HG02642 (cell line): ENCODE results near the gene IGDCC3.

Experiments used
- ATAC-seq: cut with Tn5 transposase; IDR thresholded peaks from one replicate; pipeline ENCODE4 v1.9.1; 2021; ENCODE audit warnings: mild to moderate bottlenecking; ENCODE audit not compliant: unreplicated experiment, poor library complexity

IGDCC3 gene

DNA sequence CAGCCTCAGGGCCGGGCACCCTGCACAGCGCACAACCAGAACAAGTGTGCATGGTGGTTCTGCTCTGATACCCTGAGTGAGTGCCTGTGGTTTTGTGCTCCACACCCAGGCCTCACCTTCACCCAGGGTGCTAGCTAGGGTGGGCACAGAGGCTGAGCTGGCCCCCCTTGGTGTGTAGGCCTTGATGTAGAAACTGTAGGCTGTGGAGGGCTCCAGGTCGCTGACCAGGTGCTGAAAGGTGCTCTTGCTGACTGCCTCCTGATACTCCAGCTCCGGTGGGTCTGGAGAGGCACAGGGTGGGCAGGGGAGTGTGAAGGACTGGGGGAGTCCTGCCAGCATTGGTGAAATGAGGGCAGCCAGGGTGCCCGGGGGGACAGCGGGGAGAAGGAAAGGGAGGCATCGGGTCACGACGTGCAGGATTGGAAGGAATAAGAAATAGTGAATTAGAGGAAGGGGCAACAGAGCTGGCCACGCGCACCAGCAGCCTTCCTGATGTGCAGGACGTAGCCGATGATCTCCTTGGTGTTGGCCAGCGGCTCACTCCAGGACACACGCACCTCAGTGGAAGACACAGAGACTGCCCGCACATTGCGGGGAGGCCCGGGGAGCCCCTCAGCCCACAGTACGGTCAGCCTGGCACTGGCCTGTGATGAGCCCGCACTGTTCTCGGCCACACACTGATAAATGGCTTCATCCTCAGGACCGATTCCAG is 46.7 kb downstream of the IGDCC3 start:
- no peak for ATAC-seq

- no peak for ATAC-seq
Observed at GRCh38 chr15:65329984-65330735, 47.6 kb downstream of the IGDCC3 start.

DNA sequence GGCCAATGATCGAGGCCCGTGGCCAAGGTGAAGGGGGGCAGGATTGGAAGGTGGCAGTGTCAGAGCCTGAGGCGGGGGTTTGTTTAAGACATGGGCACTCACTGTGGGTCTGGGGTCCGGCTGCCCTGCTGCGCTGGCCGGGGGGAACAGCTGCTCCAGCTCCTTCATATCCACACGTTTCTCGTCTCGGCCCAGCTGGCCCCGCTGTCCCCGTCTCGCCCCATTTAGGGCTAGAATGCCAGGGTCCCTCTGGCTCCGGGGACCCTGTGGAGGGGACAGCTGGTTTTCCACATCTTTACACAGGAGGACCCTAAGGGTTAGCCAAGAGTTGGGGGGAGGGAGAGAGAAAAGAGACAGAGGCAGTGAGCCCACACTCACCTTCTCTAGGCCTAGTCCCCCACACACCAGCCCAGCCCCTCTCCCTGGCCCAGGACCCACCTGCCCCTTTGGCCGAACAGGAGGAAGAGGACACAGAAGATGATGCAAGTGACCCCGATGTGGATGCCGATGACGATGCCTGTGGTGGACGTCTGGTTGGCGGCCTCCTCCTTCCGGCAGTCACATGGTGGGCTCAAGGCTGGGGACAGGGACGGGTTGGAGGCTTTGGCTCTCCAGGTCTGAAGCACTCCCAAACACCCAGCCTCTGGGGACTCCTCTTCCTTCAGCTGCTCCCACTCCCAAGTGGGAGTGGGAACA is 48.4 kb downstream of the IGDCC3 start:
- no peak for ATAC-seq

DNA sequence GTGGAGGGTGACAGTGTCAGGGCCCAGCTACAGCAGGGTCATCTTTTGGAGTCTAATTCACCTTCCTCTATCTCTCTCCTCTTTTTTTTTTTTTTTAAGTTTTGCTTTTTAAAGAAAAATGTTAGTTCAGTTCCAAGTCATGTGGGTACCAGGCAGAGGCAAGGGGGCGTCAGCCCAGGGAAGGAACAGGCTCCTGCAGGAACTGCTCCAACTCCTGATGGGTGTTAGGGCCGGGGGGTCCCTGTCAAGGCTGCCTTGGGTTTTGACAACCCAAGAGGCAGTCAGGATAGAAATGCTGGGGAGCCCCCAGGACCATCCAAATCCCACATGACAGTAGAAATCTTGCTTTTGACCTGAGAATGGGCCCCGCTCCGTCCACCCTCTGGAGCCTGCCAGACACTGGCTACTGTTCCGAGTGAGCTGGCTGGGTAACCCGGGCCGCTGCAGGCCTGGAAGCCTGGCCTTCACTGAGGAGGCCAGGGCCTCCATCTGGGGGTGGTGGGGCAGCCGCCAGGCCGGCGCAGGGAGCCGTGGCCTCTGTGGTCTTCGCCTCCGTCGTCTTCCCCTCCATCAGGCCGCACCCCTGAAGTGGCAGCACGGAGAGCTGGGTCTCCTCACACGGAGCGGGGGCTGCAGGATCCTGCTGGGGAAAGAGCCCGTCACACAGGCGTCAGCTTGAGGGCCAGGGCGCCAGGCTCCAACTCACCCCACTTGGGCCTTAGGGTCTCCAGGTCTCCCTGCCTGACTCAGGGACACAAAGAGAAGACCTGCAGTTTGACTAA is 49.1 kb downstream of the IGDCC3 start:
- ATAC-seq: no peak

DNA sequence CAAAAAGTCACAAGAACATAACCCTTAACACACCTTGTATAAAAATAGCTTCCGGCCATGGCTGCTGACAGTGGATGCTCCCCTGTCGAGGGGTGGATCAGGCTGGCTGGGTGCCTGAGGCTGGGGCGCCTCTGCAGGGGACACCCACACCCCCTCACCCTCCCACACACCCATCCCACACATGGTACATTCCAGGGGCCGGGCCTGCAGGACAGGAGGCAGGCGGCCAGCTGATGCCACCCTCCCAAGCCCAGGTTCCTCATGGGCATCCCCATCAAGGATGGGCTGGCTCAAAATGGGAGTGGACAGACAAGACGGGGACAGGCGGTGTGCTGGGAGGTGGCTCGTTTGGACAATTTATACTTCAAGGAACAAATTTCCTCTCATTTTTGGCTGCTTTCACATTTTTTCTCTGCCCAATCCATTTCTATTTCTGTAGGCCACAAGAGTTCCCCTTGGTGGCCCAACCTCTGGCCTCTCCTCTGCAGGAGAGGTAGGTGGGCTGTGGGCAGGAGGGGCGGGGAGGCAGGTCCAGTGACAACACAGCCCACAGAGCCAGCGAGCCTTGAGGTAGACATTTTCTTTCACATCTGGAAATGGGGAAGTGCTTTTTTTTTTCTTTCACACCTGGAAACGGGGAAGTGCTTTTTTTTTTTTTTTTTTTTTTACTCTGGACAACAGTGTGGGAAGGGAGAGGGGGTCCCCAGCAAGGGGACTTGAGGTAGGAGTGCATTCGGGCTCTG is 50.0 kb downstream of the IGDCC3 start:
- ATAC-seq: no peak

DNA sequence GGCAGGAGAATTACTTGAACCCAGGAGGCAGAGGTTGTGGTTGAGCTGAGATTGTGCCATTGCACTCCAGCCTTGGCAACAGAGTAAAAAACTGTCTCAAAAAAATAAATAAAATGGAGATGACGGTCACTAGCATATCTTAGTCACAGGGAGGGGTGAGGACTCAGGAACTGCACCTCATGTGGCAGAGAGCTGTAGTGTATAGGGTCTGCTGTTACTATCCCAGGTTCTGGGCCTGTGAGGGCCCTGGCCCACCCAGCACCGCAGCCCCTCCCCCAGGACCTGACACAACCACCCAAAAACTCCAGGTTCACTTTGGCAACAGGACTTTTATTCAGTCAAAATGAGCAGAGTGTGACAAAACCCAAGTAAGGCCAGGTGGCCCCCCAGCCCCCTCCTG is 51.0 kb downstream of the IGDCC3 start:
- no peak for ATAC-seq

DNA sequence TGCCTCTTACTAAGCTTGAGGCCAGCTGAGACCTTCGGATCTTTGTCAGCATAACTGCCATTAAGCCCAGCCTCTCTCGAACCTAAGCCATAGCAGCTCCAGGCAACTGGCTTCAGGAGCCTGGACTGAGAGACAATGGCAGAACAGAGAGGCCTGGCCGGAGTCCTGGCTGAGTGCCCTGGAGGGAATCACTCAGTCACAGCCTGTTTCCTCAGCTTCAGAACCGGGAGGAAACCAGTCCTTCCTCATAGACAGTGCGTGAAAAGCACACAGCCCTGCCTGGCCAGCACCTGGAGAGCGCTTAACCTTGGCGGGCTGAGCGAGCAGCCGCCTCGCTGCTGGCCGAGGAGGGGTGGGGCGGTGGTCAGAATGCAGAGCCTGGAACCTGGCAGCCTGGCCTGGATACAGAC is 51.7 kb downstream of the IGDCC3 start:
- ATAC-seq: no peak

GRCh38 chr15:65323071-65323511 is 54.7 kb downstream of the IGDCC3 start:
- no peak for ATAC-seq

DNA sequence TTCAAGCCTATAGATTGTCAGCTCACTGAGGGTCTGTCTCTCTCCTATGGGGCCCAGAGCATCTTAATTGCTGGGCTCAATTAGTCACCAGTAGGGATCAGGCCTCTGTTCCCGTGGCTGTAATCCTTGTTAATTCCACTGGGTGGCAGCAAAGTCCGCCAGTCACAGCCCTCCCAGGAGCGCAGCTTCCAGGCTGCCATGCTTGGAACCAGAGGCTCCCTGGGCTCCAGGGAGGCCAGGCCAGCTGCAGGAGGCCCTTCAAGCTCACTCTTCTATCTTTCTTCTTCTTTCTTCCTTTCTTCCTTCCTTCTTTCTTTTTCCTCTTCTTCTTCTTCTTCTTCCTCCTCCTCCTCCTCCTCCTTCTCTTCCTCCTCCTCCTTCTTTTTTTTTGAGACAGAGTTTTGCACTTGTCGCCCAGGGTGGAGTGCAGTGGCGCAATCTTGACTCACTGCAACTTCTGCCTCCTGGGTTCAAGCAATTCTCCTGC is 58.9 kb downstream of the IGDCC3 start:
- peak; percentile 54 for ATAC-seq

- ATAC-seq: no peak
Observed at GRCh38 chr15:65312400-65312916, 65.3 kb downstream of the IGDCC3 start.

GRCh38 chr15:65311760-65312159 is 66.0 kb downstream of the IGDCC3 start:
- ATAC-seq: no peak

DNA sequence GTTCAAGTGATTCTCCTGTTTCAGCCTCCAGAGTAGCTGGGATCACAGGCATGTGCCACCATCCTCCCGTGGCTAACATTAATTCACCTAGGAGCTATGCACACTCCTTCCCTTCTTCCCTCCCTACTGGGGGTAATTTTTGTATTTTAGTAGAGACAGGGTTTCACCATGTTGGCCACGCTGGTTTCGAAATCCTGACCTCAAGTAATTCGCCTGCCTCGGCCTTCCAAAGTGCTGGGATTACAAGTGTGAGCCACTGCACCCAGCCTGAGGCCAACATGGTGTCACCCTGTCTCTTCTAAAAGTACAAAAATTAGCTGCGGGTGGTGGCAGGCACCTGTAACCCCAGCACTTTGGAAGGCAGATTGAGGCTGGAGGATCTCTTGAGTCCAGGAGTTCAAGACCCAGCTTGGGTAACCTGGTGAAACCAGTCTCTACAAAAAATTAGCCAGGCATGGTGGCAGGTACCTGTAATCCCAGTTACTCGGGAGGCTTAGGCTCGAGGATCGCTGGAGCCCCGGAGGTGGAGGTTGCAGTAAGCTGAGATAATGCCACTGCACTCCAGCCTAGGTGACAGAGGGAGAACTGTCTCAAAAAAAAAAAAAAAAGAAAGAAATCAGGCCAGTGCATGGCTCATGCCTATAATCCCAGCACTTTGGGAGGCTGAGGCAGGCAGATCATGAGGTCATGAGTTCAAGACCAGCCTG is 67.2 kb downstream of the IGDCC3 start:
- no peak for ATAC-seq

DNA sequence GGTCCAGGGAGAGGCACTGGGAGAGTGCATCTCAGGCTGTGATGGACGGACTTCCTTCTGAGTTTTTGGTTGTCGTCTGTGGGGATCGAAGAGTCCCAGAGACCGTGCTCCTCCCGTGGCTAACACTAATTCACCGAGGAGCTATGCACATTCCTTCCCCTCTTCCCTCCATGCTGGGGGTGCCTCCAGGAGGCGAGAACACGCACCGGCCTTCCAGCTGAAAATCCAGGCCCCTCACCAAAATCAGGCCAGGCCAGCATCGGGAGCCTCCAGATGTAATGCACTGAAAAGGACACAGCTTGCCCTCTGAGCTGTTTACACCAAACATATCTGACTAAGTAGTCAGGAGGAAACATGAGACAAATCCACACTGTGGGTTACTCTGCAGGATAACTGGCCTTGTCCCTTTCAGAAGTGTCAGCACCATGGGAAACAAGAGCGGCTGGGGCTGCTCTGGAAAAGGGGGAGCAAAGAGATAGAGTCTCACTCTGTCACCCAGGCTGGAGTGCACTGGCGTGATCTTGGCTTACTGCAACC is 67.9 kb downstream of the IGDCC3 start:
- no peak for ATAC-seq

DNA sequence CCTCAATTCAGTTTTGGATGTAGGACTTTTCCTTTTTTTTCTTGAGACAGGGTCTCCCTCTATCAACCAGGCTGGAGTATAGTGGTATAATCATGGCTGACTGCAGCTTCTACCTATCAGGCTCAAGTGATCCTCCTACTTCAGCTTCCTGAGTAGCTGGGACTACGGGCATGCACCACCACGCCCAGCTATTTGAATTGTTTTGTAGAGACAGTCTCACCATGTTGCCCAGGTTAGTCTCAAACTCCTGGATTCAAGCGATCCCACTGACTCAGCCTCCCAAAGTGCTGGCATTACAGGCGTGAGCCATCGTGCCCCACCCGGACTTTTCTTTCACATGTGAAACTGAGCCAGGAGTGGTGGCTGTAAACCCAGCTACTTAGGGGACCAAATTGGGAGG is 69.8 kb downstream of the IGDCC3 start:
- ATAC-seq: no peak

DNA sequence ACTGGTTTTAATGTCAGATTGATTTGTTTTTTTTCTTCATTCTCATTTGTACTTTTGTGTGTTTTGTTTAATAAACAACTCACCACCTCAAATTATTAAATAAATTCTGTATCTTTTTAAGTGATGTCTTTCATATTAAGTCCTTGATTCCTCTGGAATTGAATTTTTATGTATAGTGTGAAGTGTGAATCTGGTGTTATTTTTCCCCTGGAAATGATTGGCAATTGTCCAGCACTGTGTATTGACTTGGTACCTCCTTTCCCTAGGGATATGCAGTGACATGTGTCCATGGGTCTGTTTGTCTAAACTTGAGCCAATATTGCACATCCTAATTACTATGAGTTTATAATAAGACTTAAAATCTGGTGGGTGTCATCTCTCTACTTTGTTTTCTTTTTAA is 71.3 kb downstream of the IGDCC3 start:
- ATAC-seq: no peak

- no peak for ATAC-seq
Observed at GRCh38 chr15:65305776-65306175, 72.0 kb downstream of the IGDCC3 start.

DNA sequence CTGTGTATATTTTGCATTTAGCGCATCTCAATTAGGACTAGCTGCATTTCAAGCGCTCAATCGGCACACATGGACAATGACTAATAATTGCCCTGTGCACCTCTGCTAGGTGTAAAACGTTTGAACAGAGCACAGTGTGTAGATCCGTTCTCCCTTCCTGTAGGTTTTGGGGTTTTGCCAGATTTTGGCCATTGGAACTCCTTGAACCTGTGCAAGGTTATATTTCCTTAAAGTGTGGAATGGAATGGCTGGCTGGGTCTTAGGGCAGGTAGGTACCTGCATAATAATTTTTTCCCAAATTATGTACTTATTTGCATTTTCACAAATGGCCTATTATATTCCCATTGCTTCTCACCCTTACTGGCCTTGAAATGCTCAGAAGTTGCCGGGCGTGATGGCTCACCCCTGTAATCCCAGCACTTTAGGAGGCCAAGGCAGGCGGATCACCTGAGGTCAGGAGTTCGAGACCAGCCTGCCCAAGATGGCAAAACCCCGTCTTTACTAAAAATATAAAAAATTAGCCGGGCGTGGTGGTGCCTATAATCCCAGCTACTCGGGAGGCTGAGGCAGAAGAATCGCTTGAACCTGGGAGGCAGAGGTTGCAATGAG is 72.5 kb downstream of the IGDCC3 start:
- ATAC-seq: no peak
